Naive B cell (primary cell): ENCODE results near the gene HOXA10. TPM values are rescaled to one million over a fixed set of nuclear protein-coding genes. Genes with fewer than 3 reads are reported as not detected.

Source experiments
- ATAC-seq, 2 donors: fragments of 150-1000 bp; cut with Tn5 transposase; 2 replicates each; pipeline ENCODE4 v1.10.0; 2021; ENCODE audit warnings: low read depth in 2 of 2, mild to moderate bottlenecking in 2 of 2, moderate library complexity in 2 of 2
- DNase-seq: peaks from one replicate; pipeline ENCODE4 v3.0.0; 2022
- H3K27ac Mint-ChIP-seq, 6 donors: one replicate each; pipeline ENCODE4 v1.8.0; 2020 to 2022; ENCODE audit warnings: mild to moderate bottlenecking in 6 of 6, mixed read lengths in 6 of 6, moderate library complexity in 5 of 6, inconsistent platforms in 2 of 6
- H3K27me3 Mint-ChIP-seq, 3 donors: one replicate each; pipeline ENCODE4 v1.8.0; 2021 to 2022; ENCODE audit warnings: mixed read lengths in 3 of 3, mild to moderate bottlenecking in 1 of 3
- H3K36me3 Mint-ChIP-seq, 2 donors: one replicate each; pipeline ENCODE4 v1.8.0; 2020 to 2022; ENCODE audit warnings: mixed read lengths in 2 of 2, inconsistent platforms in 1 of 2, mild to moderate bottlenecking in 1 of 2
- H3K4me1 Mint-ChIP-seq, 3 donors: one replicate each; pipeline ENCODE4 v1.8.0; 2020 to 2022; ENCODE audit warnings: mixed read lengths in 3 of 3, inconsistent platforms in 1 of 3, mild to moderate bottlenecking in 1 of 3, moderate library complexity in 1 of 3
- H3K4me3 Mint-ChIP-seq, 8 donors: one replicate each; pipeline ENCODE4 v1.8.0; 2020 to 2022; ENCODE audit warnings: mild to moderate bottlenecking in 8 of 8, mixed read lengths in 8 of 8, moderate library complexity in 8 of 8, inconsistent platforms in 2 of 8
- H3K9me3 Mint-ChIP-seq, 7 donors: one replicate each; pipeline ENCODE4 v1.8.0; 2020 to 2022; ENCODE audit warnings: mixed read lengths in 7 of 7, mild to moderate bottlenecking in 5 of 7, inconsistent platforms in 2 of 7, moderate library complexity in 1 of 7
- polyA plus RNA-seq, 6 donors: library from polyadenylated mRNA; unstranded; fragments of 300-500 nt; fragmentation: Illumina TruSeq; gene quantifications; one replicate each; pipeline ENCODE4 v1.2.3, GENCODE V29; 2021; ENCODE audit warnings: low read depth in 6 of 6

Gene HOXA10
- polyA plus RNA-seq, 6 donors from 2014 or later, result not detected

DNA sequence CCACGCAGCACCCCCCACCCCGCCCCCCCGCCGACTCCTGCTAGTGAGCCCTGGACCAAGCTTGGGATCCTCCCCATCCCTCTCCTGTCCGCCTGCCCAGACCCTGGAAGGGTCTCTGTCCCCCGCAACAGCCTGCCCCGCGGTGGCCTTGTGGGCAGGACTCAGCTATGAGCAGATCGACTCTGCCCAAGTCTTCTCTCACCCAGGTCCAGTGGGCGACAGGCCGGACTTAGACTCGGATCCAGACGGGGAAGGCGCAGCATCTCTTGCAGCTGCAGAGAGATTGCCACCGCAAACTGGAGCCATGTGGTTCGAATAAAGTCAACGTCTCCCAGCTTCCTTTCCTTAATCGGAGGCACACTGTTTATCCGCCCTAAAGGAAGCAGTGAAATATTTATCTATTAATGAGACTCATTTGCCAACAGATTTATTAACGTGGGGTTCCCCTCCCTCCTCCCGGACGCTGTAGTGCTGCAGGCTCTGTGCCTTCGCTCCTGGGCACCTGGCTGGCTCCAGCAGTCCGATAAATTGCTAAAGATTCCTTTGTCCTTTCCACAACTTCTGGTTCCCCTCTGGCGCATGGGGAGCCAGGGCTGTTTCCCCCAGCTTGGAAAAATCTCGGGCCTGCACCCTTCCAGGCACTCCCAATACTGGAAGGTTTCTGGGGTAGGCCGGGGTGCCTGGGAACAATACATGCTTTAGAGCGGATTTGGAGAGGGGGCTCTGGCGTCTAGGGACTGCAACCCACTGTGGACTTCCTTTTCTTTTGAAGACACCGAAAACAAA is 17.0 kb downstream of the HOXA10 start:
- H3K9me3 Mint-ChIP-seq, result peaks cover 0 to 32% (median 5%) of the 10 kb centered on the region in 7 donors
- H3K36me3 Mint-ChIP-seq, result peaks cover 0 to 15% of the 10 kb centered on the region in 2 donors
- peaks cover 22 to 44% (median 43%) of the 10 kb centered on the region in 3 donors for H3K4me1 Mint-ChIP-seq
- no peak for ATAC-seq
- DNase-seq, result no peak
- H3K27me3 Mint-ChIP-seq, result peaks cover 50 to 81% (median 59%) of the 10 kb centered on the region in 3 donors
- H3K27ac Mint-ChIP-seq, result peak overlapping the region in 4 of 6 donors; percentile 88 to 98 (median 92)
- H3K4me3 Mint-ChIP-seq, result peak overlapping the region in 7 of 8 donors; percentile 12 to 79 (median 73)

DNA sequence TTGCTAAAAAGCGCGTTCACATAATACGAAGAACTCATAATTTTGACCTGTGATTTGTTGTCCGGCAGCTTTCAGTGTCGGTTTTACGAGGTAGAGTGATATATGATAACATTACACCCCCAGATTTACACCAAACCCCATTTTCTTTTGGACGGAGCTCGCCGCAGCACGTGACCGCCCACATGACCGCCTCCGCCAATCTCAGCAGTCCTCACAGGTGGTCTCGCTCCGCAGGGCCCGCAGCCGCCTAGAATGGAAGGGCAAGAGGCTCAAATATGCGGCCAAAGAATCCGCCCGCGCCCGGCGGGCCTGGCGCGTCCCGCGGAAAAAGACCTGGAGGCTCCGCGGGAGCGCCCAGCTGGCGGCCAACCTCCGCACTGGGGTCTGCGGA is 17.6 kb downstream of the HOXA10 start, which contains the start of gene HOXA7:
TSS of gene HOXA7 (minus strand) at position 168 of the 391 bp plus-strand sequence. CDS start at position 38, 130 bp downstream.
- Mint-ChIP-seq H3K4me3 (peak within 1 kb of the TSS; percentile 21 to 81 (median 70)), H3K4me1 (peaks cover 28 to 50% (median 48%) of the 10 kb centered on the region in 3 donors), H3K27ac (peak within 1 kb of the TSS in 4 of 6 donors; percentile 88 to 99 (median 97)), H3K9me3 (peaks cover 0 to 35% (median 5%) of the 10 kb centered on the region in 7 donors), H3K36me3 (peaks cover 0 to 15% of the 10 kb centered on the region in 2 donors), H3K27me3 (peaks cover 56 to 82% (median 65%) of the 10 kb centered on the region in 3 donors)
- ATAC-seq (no peak), DNase-seq (no peak)

DNA sequence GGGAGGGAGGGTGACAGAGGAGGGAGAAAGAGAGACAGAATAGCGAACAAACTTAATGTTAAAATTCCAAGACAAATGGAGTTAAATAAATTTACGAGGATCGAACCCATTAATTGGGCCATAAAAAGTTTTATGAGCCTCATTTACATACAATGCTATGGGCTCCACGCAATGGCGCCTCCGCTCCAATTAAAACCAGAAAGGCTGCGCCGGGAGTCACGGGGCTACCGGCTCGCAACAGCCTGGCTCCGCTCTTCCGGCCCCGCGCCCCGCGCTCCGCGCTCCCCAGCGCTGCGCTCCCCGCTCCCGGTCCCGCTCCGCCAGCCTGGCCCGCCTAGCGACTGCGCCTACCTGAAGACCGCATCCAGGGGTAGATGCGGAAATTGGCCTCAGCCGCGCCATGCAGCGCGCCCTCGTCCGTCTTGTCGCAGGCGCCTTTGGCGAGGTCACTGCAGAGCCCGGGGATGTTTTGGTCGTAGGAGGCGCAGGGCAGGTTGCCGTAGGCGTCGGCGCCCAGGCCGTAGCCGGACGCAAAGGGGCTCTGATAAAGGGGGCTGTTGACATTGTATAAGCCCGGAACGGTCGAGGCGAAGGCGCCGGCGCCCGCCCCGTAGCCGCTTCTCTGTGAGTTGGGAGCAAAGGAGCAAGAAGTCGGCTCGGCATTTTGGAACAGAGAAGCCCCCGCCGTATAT is 18.2 kb downstream of the HOXA10 start:
- DNase-seq, result no peak
- Mint-ChIP-seq H3K4me3 (peak overlapping the region; percentile 21 to 81 (median 66)), H3K4me1 (peaks cover 33 to 52% (median 50%) of the 10 kb centered on the region in 3 donors), H3K27ac (peak overlapping the region in 4 of 6 donors; percentile 88 to 99 (median 97)), H3K27me3 (peaks cover 58 to 83% (median 71%) of the 10 kb centered on the region in 3 donors), H3K36me3 (peaks cover 0 to 15% of the 10 kb centered on the region in 2 donors), H3K9me3 (peaks cover 0 to 37% (median 5%) of the 10 kb centered on the region in 7 donors)
- no peak for ATAC-seq

DNA sequence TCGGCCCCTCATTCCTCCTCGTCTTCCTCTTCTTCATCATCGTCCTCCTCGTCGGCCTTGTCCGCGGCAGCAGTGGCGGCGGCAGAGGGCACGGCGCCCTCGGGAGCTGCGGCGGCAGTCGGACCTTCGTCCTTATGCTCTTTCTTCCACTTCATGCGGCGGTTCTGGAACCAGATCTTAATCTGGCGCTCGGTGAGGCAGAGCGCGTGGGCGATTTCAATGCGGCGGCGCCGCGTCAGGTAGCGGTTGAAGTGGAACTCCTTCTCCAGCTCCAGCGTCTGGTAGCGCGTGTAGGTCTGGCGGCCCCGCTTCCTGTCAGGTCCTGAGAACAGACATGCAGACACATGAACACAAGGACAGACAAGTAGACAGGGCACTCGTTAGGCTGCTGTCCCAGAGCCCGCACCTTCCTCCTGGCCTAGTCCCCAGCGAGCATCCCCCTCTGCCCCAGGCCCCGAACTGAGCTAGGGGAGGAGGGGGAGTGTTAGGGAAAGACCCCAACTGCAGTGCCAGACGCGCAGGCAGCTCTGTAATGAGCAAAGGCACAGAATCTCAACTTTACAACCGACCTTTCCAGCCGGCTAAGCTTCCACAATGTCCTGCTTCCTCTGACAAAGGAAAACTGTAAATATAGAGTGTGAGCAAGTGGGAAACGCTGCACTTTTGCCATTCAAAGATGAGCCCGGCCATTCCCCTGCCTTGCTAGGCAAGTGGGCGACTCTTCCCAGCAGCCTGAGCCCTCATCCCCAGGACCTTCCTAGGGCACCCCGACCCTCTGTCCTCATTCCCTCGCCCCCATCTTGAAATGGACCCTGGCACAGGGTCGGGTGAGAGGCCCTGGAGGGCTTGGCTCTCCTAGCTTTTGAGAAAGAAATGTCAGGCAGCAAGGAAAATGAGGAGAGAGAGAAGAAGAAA is 19.0 kb downstream of the HOXA10 start:
- ATAC-seq (no peak), DNase-seq (no peak)
- H3K4me3 Mint-ChIP-seq, result peak overlapping the region; percentile 28 to 81 (median 64)
- H3K36me3 Mint-ChIP-seq, result peaks cover 0 to 15% of the 10 kb centered on the region in 2 donors
- H3K27me3 Mint-ChIP-seq, result peaks cover 62 to 86% (median 79%) of the 10 kb centered on the region in 3 donors
- peak overlapping the region in 5 of 6 donors; percentile 44 to 99 (median 92) for H3K27ac Mint-ChIP-seq
- peaks cover 0 to 37% (median 5%) of the 10 kb centered on the region in 7 donors for H3K9me3 Mint-ChIP-seq
- peaks cover 41 to 56% (median 56%) of the 10 kb centered on the region in 3 donors for H3K4me1 Mint-ChIP-seq

DNA sequence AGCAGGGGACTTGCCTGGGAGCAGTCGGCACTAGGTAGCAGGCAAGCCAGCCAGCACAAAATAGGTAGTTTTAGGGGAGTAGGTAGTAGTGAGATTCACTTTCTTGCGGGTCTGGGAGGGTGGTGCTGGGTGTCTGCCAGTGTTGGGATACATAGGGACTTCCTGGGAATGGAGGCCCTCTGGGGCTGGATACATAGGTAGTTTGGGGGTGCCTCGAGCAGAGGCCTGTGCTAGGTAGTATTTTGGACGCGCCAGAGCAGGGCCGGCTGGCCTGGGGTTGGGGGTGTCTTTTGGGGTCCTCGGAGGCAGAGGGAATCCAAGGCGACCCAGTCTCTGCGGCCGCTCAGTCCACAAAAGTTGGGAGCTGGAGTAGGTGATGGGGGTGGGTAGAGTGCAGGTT is 19.8 kb downstream of the HOXA10 start:
- H3K27me3 Mint-ChIP-seq, result peaks cover 57 to 81% (median 71%) of the 10 kb centered on the region in 3 donors
- peaks cover 0 to 15% of the 10 kb centered on the region in 2 donors for H3K36me3 Mint-ChIP-seq
- peak overlapping the region in 3 of 6 donors; percentile 80 to 98 (median 97) for H3K27ac Mint-ChIP-seq
- peaks cover 37 to 56% (median 50%) of the 10 kb centered on the region in 3 donors for H3K4me1 Mint-ChIP-seq
- H3K9me3 Mint-ChIP-seq, result peaks cover 0 to 37% (median 5%) of the 10 kb centered on the region in 7 donors
- ATAC-seq (no peak), DNase-seq (no peak)
- H3K4me3 Mint-ChIP-seq, result peak overlapping the region in 6 of 8 donors; percentile 28 to 81 (median 58)

DNA sequence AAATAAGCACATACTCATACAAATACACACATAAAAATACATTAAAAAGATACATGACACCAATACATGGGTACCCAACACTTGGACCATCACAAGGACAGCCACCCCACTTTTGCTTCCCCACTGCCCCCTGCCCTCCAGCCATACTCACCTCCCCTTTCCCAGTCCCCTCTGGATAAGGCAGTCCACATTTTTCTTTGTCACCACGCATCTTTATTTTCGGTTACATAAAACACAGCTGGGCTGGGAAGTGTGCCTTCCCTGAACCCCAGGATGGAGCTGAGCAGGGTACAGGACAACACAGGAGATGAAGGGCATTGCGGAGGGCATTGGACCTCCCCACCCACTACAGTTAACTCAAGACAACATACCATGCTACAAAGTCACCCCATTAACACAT is 20.6 kb downstream of the HOXA10 start:
- no peak for ATAC-seq
- Mint-ChIP-seq H3K27me3 (peaks cover 59 to 76% (median 64%) of the 10 kb centered on the region in 3 donors), H3K27ac (peak overlapping the region in 5 of 6 donors; percentile 8 to 93 (median 80)), H3K9me3 (peaks cover 0 to 37% (median 5%) of the 10 kb centered on the region in 7 donors), H3K36me3 (peaks cover 0 to 15% of the 10 kb centered on the region in 2 donors), H3K4me1 (peaks cover 37 to 53% (median 45%) of the 10 kb centered on the region in 3 donors), H3K4me3 (peak overlapping the region in 3 of 8 donors; percentile 47 to 81 (median 50))
- no peak for DNase-seq

DNA sequence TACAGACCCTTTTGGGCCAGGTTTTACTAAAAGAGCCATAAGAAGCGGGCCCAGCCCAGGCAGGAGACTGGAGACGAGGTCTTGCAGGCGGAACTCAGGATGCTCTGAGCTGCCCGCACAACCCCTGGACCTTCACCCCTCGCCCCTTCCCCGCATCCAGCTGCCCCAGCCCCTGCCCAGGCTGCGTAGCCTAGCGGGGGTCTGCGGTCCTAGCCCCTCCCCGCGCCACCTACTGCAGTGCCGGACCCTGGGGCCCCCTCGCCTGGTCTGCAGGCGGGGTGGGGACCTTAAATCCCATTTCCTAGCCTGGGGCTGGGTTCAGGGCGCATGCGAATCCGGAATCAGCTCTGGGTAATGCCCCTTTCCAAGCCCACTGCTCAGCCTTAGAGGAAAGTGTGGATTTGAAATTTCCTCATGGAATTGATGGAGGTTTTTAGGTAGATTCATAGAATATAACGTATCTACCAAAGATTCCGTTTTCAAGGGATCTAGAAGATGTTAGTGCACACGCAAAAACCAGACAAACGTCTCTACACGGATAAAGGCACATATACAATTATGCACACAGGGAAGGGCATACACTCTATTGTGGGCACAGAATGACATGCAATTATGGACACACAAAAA is 21.2 kb downstream of the HOXA10 start:
- H3K36me3 Mint-ChIP-seq, result peaks cover 0 to 11% of the 10 kb centered on the region in 2 donors
- peak overlapping the region in 2 of 6 donors; percentile 11 to 97 for H3K27ac Mint-ChIP-seq
- peaks cover 34 to 56% (median 45%) of the 10 kb centered on the region in 3 donors for H3K4me1 Mint-ChIP-seq
- peaks cover 60 to 76% (median 64%) of the 10 kb centered on the region in 3 donors for H3K27me3 Mint-ChIP-seq
- no peak for ATAC-seq
- H3K9me3 Mint-ChIP-seq, result peaks cover 0 to 32% (median 3%) of the 10 kb centered on the region in 7 donors
- H3K4me3 Mint-ChIP-seq, result peak overlapping the region in 3 of 8 donors; percentile 37 to 82 (median 47)
- DNase-seq, result no peak

DNA sequence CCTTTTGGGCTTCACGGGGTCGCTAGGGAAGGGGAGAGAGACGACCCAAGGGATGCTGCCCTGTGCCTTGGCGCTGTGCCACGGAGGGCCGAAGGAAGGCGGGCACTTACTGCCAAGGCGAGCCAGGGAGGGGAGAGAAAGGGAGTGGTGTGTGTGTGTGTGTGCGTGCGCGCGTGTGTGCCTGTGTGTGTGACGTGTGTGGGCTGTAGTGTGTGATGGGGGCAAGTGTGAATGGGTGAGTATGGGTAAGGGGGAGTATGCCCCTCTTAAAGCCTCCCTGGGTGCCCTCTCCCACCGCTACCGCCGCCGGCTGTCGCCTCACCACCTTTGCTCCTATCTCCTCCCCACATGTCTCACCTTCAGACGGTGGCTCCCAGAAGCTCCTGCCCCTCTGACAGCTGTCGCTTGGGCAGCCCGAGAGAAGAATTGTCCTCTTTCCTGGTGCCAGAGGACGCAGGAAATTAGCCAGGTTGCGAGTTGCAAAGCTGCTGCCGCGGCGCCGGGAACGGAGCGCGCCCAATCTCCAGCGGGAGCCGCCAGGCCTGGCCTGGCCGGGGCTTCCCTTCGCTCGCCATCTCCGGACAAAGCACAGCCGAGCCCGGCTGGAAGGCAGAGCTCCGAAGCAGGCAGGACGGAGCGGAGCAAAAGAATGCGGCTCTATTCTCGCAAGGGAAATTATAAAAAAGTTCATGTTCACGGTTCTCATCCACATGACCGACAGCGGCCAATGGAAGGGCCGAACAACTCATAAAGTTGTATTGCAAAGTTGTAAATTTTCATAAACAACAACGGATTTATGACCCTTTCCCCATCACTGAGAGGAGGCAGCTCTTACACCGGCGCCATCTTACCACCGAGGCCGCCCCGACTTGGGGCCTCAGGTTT is 21.9 kb downstream of the HOXA10 start, which contains the start of gene HOXA3:
TSS of gene HOXA3 (minus strand) at position 653 of the 885 bp plus-strand sequence. CDS start 41,943 bp downstream, outside the sequence.
- peaks cover 0 to 10% of the 10 kb centered on the region in 2 donors for H3K36me3 Mint-ChIP-seq
- ATAC-seq (no peak), DNase-seq (no peak)
- H3K27me3 Mint-ChIP-seq, result peaks cover 61 to 74% (median 63%) of the 10 kb centered on the region in 3 donors
- H3K4me1 Mint-ChIP-seq, result peaks cover 34 to 57% (median 47%) of the 10 kb centered on the region in 3 donors
- peak within 1 kb of the TSS; percentile 75 to 89 (median 84) for H3K4me3 Mint-ChIP-seq
- H3K9me3 Mint-ChIP-seq, result peaks cover 0 to 27% (median under 1%) of the 10 kb centered on the region in 7 donors
- peak within 1 kb of the TSS in 5 of 6 donors; percentile 42 to 97 (median 78) for H3K27ac Mint-ChIP-seq

DNA sequence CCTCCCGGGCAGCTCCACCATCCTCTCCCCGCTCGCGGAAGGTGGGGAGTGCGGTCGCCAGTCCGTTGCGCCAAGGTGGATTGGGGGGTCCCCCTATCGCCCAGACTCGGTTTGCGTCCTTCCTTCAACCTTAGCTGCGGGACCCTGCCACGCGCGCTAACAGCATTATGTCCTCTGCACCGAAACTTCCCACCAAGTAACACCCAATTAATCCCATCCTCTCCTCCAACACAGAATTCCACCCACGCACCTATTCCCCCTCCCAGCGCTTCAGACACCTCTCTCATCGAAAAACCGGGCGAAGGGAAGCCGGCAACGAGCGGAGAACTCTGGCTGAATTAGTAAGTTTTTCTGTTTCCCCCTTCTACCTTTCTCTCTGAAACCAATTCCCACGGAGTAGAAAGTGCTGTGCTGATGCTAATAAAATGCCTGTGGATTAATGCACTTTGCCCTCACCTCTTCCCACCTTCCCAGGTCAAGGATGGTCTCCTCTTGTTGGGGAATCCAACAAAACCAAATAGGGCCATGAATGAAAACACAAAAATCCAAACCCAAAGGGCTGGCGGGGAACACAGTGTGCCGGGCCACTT is 22.7 kb downstream of the HOXA10 start:
- Mint-ChIP-seq H3K27ac (peak overlapping the region in 5 of 6 donors; percentile 42 to 97 (median 78)), H3K36me3 (peaks cover 0 to 17% of the 10 kb centered on the region in 2 donors), H3K27me3 (peaks cover 68 to 76% (median 70%) of the 10 kb centered on the region in 3 donors), H3K9me3 (peaks cover 0 to 26% (median 2%) of the 10 kb centered on the region in 7 donors), H3K4me1 (peaks cover 37 to 56% (median 51%) of the 10 kb centered on the region in 3 donors), H3K4me3 (peak overlapping the region; percentile 75 to 89 (median 84))
- DNase-seq (no peak), ATAC-seq (no peak)

DNA sequence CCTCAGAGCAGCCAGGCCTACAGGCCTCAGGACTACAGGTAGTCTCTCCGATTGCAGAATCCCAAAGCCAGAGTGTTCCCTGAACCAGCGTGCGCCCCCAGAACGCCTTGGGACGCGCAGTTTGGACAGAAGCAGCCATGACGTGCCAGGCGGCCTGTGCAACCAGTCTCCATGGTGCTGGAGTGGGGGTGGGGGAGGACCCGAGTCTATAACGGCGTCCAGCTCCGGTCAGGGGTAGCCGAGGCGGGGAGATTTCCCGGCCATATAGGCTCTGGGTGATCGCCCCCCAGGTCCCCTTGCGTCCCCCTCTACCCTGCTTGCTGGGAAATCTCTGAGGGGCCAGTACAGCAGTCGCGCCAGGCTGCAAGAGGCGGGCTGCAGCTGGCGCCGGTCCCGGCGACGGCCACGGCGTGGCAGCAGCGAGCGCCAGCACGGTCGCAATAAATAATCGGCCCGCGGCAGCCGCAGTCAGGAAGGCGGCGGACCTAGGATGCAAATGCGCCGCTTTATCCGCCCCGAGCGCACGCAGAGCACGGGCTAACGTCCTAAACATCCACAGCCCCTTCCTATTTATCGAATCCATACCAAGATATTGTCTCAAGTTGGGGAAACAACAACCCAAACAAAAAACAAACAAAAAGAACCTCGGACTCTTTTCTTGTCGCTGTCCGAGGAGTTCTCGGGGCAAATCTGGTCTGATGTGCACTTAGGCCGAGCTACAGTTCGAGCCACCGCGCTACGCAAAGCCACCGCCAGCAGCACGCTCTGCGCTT is 23.4 kb downstream of the HOXA10 start:
- Mint-ChIP-seq H3K4me1 (peaks cover 37 to 55% (median 51%) of the 10 kb centered on the region in 3 donors), H3K36me3 (peaks cover 0 to 20% of the 10 kb centered on the region in 2 donors), H3K27ac (peak overlapping the region in 4 of 6 donors; percentile 69 to 97 (median 78)), H3K9me3 (peaks cover 0 to 27% (median 2%) of the 10 kb centered on the region in 7 donors), H3K4me3 (peak overlapping the region; percentile 75 to 89 (median 84)), H3K27me3 (peaks cover 75 to 82% (median 75%) of the 10 kb centered on the region in 3 donors)
- DNase-seq, result peak; percentile 64
- ATAC-seq, result peak; percentile 76 to 80
